OCI-LY3 (cell line): ENCODE data around the gene PDE4D.

Source experiments
- CTCF ChIP-seq: fragments of 200-600, 300-600 bp; sonication (generic); IDR thresholded peaks from 2 replicates; pipeline ENCODE4 v1.5.1; 2014; ENCODE audit warnings: antibody characterized with exemption, low read length, low read depth
- EZH2phosphoT487 ChIP-seq: fragments of 200-600 bp; shearing (Covaris generic); IDR thresholded peaks from 2 replicates; pipeline ENCODE4 v1.6.1; 2018; ENCODE audit warnings: antibody characterized with exemption, mixed run types, low read depth

- TF ChIP-seq CTCF (no peak), EZH2phosphoT487 (no peak)
These were observed 596.9 kb downstream of the PDE4D start for GRCh38 chr5:59296317-59297264.
